ENCODE measurements around the gene COL4A1.

GRCh38 chr13:110320645-110321044 is 13.7 kb upstream of the COL4A1 start:
- TF ChIP-seq POLR2A (IDR thresholded peaks at IDR 0.05; ENCODE audit: low read length) (no peak), POLR2AphosphoS2 (conservative IDR thresholded peaks at IDR 0.05; ENCODE audit: low read length) (no peak), SREBF2 (IDR thresholded peaks at IDR 0.05) (no peak), RAD21 (conservative IDR thresholded peaks at IDR 0.05 in 1 of 2, IDR thresholded peaks at IDR 0.05 in 1 of 2) (no peak), JUN (IDR thresholded peaks at IDR 0.05) (no peak), CHD4 (IDR thresholded peaks at IDR 0.05; ENCODE audit: borderline replicate concordance) (no peak), ZFP36 (IDR thresholded peaks at IDR 0.05; ENCODE audit: borderline replicate concordance, partially characterized antibody) (no peak), RCOR1 (IDR thresholded peaks at IDR 0.05; ENCODE audit: low read depth, low read length) (no peak), EP300 (IDR thresholded peaks at IDR 0.05) (no peak)
- TF ChIP-seq, protein P1, sequence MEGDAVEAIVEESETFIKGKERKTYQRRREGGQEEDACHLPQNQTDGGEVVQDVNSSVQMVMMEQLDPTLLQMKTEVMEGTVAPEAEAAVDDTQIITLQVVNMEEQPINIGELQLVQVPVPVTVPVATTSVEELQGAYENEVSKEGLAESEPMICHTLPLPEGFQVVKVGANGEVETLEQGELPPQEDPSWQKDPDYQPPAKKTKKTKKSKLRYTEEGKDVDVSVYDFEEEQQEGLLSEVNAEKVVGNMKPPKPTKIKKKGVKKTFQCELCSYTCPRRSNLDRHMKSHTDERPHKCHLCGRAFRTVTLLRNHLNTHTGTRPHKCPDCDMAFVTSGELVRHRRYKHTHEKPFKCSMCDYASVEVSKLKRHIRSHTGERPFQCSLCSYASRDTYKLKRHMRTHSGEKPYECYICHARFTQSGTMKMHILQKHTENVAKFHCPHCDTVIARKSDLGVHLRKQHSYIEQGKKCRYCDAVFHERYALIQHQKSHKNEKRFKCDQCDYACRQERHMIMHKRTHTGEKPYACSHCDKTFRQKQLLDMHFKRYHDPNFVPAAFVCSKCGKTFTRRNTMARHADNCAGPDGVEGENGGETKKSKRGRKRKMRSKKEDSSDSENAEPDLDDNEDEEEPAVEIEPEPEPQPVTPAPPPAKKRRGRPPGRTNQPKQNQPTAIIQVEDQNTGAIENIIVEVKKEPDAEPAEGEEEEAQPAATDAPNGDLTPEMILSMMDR (IDR thresholded peaks at IDR 0.05): no peak
- TF ChIP-seq, protein P2, sequence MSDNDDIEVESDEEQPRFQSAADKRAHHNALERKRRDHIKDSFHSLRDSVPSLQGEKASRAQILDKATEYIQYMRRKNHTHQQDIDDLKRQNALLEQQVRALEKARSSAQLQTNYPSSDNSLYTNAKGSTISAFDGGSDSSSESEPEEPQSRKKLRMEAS (IDR thresholded peaks at IDR 0.05): no peak
- TF ChIP-seq, protein P3, sequence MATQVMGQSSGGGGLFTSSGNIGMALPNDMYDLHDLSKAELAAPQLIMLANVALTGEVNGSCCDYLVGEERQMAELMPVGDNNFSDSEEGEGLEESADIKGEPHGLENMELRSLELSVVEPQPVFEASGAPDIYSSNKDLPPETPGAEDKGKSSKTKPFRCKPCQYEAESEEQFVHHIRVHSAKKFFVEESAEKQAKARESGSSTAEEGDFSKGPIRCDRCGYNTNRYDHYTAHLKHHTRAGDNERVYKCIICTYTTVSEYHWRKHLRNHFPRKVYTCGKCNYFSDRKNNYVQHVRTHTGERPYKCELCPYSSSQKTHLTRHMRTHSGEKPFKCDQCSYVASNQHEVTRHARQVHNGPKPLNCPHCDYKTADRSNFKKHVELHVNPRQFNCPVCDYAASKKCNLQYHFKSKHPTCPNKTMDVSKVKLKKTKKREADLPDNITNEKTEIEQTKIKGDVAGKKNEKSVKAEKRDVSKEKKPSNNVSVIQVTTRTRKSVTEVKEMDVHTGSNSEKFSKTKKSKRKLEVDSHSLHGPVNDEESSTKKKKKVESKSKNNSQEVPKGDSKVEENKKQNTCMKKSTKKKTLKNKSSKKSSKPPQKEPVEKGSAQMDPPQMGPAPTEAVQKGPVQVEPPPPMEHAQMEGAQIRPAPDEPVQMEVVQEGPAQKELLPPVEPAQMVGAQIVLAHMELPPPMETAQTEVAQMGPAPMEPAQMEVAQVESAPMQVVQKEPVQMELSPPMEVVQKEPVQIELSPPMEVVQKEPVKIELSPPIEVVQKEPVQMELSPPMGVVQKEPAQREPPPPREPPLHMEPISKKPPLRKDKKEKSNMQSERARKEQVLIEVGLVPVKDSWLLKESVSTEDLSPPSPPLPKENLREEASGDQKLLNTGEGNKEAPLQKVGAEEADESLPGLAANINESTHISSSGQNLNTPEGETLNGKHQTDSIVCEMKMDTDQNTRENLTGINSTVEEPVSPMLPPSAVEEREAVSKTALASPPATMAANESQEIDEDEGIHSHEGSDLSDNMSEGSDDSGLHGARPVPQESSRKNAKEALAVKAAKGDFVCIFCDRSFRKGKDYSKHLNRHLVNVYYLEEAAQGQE (IDR thresholded peaks at IDR 0.05): no peak

Measured in A549 (cell line).